Mucosa of rectum (tissue), 2 donors: ENCODE measurements around the gene PIK3IP1.
"Not testable (repeated sequence)": the region's sequence is repeated elsewhere in the genome, so short reads cannot be mapped to it uniquely, and the experiment has no call there.

Experiments used
- H3K27ac ChIP-seq, 2 donors: one replicate each; pipeline ENCODE4 v1.7.0; 2013; ENCODE audit warnings: inconsistent platforms in 2 of 2, low read depth in 2 of 2, low read length in 2 of 2
- H3K27me3 ChIP-seq, 2 donors: one replicate each; pipeline ENCODE4 v1.7.0; 2013; ENCODE audit warnings: low read length in 2 of 2; ENCODE audit not compliant: control insufficient read depth in 2 of 2, insufficient read depth in 2 of 2
- H3K36me3 ChIP-seq, 2 donors: one replicate each; pipeline ENCODE4 v1.7.0; 2013; ENCODE audit warnings: low read length in 2 of 2; ENCODE audit not compliant: control insufficient read depth in 2 of 2, insufficient read depth in 2 of 2
- H3K4me1 ChIP-seq, 2 donors: one replicate each; pipeline ENCODE4 v1.7.0; 2013; ENCODE audit warnings: low read length in 2 of 2, mild to moderate bottlenecking in 1 of 2; ENCODE audit not compliant: control insufficient read depth in 2 of 2, insufficient read depth in 2 of 2
- H3K4me3 ChIP-seq, 2 donors: one replicate each; pipeline ENCODE4 v1.7.0; 2013; ENCODE audit warnings: low read length in 2 of 2
- H3K9ac ChIP-seq, 2 donors: one replicate each; pipeline ENCODE4 v1.7.0; 2013; ENCODE audit warnings: low read length in 2 of 2, low read depth in 1 of 2, mild to moderate bottlenecking in 1 of 2
- H3K9me3 ChIP-seq, 2 donors: one replicate each; pipeline ENCODE4 v1.7.0; 2013; ENCODE audit warnings: low read length in 2 of 2; ENCODE audit not compliant: control insufficient read depth in 2 of 2
- donor health status: healthy.
- donor health status: Normal muscosa, but diverticular disease.

The PIK3IP1 gene

DNA sequence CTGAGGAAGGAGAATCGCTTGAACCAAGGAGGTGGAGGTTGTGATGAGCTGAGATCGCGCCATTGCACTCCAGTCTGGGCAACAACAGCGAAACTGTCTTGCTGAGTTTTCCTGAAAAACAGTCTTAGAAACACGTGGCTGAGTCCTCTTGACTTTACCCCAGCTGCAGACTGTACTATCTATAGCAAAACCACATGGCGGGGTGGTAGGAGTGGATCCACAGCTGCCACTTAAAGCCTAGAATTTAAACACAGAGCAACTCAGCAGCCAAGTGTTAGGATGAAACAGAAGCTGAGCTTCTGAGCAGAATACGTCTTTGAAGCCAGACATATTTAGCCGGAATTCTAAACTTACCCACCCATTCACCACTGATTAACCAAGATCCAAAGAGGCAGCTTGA is 39.7 kb upstream of the PIK3IP1 start:
- H3K27ac ChIP-seq, result no peak overlapping the region
- no peak overlapping the region for H3K9ac ChIP-seq
- H3K9me3 ChIP-seq, result no peaks in the 10 kb centered on the region
- peaks cover 53 to 81% of the 10 kb centered on the region in 2 donors for H3K36me3 ChIP-seq
- H3K4me3 ChIP-seq, result no peak overlapping the region
- no peaks in the 10 kb centered on the region for H3K4me1 ChIP-seq
- no peaks in the 10 kb centered on the region for H3K27me3 ChIP-seq

DNA sequence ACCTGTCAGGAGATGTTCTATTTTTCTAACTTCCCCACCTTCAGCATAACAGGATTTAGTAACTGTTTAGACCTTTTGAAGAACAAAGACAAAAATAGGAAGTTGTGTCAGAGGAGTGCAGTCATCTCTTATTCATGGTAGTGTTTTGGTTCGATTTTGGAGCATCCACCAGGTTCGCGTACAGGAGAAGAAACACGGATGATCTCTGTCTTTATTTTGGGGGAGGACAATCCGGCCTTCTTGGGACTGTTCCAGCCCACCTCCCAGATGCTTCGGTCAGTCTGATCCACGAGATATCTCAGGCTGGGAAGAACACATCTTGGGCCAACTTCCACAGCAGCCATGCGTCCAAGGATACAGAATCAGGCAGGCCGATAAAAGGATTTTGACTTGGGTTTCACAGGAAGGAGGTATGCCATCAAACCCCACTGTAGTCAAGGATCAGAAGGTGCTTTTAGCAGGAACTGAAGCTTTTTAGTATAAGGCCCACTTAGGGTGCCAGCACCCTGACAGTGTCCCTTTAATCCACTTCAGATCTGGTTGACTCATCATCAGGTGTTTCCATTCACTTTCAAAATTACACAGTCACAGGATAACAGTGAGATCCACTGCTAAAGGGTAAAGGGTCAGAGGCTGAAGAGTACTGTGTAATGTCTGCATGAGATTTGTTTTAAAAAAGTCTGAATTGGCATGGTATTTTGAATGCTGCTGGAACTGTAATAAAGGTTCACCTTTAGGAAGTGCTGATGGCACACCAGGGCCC is 37.3 kb upstream of the PIK3IP1 start:
- Histone ChIP-seq H3K9me3 (no peaks in the 10 kb centered on the region), H3K27me3 (no peaks in the 10 kb centered on the region), H3K27ac (no peak overlapping the region), H3K4me3 (no peak overlapping the region), H3K36me3 (peaks cover 51 to 84% of the 10 kb centered on the region in 2 donors), H3K4me1 (no peaks in the 10 kb centered on the region), H3K9ac (no peak overlapping the region)

DNA sequence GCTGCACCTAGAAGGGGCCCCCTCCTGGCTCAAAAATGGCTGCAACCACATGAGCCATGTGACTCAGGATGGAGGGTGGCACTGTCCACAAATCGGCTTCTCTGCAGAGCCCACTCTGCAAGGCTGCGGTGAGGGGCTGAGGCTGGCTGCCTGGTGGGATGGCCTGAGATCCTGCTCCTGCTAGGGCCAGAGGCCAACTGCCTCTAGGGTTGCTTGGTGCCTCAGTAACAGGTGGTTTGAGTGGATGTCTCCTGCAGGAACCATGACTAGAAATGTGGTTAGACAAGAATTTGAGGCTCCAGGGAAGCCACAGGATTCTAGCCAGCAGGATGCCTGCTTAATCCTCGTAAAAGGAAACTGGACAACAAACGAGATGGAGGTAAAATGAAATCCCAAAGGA is 36.7 kb upstream of the PIK3IP1 start:
- Histone ChIP-seq H3K9ac (no peak overlapping the region), H3K4me3 (no peak overlapping the region), H3K27me3 (no peaks in the 10 kb centered on the region), H3K4me1 (no peaks in the 10 kb centered on the region), H3K27ac (no peak overlapping the region), H3K9me3 (no peaks in the 10 kb centered on the region), H3K36me3 (peaks cover 45 to 78% of the 10 kb centered on the region in 2 donors)

DNA sequence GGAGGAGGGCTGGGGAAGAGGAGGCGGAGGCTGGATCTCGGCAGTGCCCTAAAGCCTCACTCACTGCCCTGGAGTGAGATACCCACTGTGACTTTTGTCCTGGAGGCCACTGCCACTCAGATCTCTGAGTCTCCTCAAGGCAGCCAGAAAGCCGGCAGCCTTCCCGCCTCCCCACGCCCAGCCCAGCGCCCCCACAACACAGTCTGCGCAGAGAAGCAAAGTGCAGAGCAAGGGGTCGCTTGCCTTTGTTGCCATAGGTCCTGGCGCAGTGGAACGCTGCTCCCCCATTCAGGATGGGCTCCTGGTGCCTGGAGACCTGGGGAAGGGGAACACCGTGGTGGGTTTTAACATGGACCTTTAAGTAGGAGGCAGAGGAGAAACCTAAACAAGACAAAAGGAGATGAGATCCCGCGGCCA is 36.3 kb upstream of the PIK3IP1 start:
- Histone ChIP-seq H3K27me3 (no peaks in the 10 kb centered on the region), H3K4me3 (no peak overlapping the region), H3K9ac (no peak overlapping the region), H3K4me1 (no peaks in the 10 kb centered on the region), H3K27ac (no peak overlapping the region), H3K9me3 (no peaks in the 10 kb centered on the region), H3K36me3 (peaks cover 41 to 74% of the 10 kb centered on the region in 2 donors)

DNA sequence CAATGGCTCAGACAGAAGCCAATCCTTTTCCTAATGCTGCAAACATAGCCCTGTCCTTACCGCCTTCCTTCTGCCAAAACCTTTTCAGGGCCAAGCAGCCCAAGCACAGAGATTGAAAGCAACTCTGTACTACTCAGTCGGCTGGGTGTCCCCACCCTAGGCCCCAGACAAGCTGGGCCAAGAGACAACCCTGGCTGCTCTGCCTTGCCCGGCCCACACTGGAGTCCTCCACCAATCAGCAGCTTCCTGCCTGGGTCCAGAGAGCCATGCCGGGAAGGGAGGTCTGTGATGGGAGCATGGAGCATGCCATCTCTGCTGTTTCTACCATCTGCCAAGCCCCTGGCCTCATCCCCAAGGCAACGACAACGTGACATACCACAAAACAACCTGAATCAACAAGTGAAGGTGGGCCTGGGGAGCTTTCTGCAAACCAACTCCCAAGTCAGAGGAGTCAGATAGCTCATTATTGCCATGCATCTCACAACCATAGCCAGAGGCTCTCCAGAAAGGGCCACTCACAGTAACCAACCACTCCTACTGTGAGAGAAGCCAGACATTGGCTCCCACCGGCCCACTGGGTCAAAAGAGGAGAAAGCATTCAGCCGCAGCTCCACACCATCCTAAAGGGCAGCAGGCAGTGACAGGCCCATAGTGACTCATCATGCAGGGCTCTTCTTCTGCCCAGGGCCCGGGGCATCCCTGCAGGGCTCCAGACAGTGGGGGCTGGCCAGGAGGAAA is 35.7 kb upstream of the PIK3IP1 start:
- peaks cover 36 to 68% of the 10 kb centered on the region in 2 donors for H3K36me3 ChIP-seq
- no peak overlapping the region for H3K27ac ChIP-seq

DNA sequence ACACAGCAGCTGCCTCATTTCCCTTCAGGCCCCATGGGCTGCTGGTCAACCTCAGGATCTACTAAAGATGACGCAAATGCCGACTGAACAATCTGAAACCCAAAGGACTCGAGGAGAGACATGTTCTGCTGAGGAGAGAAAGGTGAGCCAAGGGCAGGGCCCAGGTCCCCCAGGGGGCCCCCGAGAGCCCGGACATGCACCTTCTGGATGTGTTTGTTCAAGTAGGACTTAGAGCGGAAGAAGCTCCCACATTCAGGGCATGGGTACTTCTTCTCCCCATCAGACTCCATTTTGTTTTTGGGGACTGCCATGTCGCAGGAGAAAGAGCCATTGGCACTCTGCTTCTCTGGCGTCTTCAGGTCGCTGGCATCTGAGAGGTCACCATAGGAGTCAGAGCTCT is 34.6 kb upstream of the PIK3IP1 start:
- Histone ChIP-seq H3K36me3 (peaks cover 25 to 57% of the 10 kb centered on the region in 2 donors), H3K9me3 (no peaks in the 10 kb centered on the region), H3K4me1 (no peaks in the 10 kb centered on the region), H3K27me3 (no peaks in the 10 kb centered on the region), H3K9ac (no peak overlapping the region), H3K27ac (no peak overlapping the region), H3K4me3 (no peak overlapping the region)

More for the DNA sequence above, 35.7 kb upstream of the PIK3IP1 start:
- Histone ChIP-seq H3K9ac (no peak overlapping the region), H3K4me3 (no peak overlapping the region), H3K4me1 (no peaks in the 10 kb centered on the region), H3K9me3 (no peaks in the 10 kb centered on the region), H3K27me3 (no peaks in the 10 kb centered on the region)

DNA sequence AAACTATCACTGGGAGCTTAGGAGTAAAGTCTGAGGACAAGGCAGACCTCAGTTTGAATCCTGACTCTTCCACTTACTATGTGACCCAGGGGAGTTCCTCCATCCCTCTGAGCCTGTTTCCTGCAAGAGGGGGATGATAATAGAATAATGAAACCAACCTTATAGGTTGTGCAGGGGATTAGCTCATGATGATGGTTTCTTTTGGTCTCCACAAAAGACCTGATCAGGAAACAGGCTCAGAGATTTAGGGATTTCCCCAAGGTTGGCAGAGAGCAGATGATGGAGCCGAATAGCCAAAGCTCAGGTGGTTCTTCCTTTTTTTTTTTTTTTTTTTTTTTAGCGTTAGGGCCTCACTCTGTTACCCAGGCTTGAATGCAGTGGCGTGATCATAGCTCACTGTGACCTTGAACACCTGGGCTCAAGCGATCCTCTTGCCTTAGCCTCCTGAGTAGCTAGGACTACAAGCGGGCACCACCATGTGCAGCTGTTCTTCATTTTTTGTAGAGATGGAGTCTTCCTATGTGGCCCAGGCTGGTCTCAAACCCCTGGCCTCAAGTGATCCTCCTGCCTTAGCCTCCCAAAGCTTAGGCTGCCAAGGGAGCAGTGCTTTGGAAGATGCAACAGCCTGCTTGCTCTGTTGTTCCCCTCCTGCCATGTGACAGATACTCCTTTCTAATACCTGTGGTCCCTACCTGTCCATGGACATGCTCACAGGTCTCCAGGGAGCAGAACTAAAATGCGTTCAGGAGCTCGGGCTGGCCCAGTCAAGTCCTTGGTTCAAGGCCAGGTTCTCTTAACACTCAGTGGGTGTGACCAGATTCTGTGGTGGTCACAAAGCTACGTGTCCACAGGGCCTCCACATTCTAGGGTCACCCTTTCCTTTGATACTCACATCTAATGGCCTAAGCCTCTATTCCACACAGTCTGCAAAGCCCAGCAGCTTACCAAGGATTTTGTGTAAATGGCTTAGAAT is 31.6 kb upstream of the PIK3IP1 start:
- no peak overlapping the region for H3K27ac ChIP-seq
- H3K36me3 ChIP-seq, result peaks cover 18 to 35% of the 10 kb centered on the region in 2 donors
- no peaks in the 10 kb centered on the region for H3K27me3 ChIP-seq
- no peak overlapping the region for H3K4me3 ChIP-seq
- H3K4me1 ChIP-seq, result no peaks in the 10 kb centered on the region
- no peaks in the 10 kb centered on the region for H3K9me3 ChIP-seq
- no peak overlapping the region for H3K9ac ChIP-seq

DNA sequence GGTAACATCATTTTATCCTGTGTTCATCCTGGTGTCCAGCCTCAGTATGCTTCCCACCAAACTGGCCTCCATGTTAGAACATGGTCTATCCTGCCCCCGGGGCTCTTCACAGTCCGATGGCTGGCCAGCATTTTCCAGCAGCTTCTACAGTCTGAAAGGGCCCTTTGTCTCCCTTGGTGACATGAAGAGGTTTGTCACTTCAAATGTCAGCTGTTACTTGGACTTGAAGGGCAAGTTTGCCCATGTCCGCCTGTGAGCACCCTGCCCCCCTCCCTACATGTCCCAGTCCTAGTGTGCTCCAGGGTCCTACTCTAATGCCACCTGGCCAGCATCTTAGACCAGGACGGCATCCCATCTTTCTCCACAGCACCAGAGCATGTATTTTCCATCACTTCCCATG is 29.1 kb upstream of the PIK3IP1 start:
- Histone ChIP-seq H3K27ac (no peak overlapping the region), H3K9me3 (no peaks in the 10 kb centered on the region), H3K9ac (no peak overlapping the region)

DNA sequence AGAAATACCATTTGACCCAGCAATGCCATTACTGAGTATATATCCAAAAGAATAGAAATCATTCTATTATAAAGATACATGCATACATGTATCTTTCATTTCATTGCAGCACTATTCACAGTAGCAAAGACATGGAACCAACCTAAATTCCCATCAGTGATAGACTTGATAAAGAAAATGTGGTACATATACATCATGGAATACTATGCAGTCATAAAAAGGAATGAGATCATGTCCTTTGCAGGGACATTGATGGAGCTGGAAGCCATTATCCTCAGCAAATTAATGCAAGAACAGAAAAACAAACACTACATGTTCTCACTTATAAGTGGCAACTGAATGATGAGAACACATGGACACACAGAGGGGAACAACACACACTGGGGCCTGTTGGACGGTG is 21.9 kb upstream of the PIK3IP1 start:
- H3K27ac ChIP-seq, H3K4me3 ChIP-seq, H3K36me3 ChIP-seq, H3K9me3 ChIP-seq, H3K9ac ChIP-seq, H3K27me3 ChIP-seq, H3K4me1 ChIP-seq: not testable (repeated sequence)

More for the DNA sequence above, 29.1 kb upstream of the PIK3IP1 start:
- no peak overlapping the region for H3K4me3 ChIP-seq
- no peaks in the 10 kb centered on the region for H3K4me1 ChIP-seq
- peaks cover 10 to 12% of the 10 kb centered on the region in 2 donors for H3K36me3 ChIP-seq
- H3K27me3 ChIP-seq, result no peaks in the 10 kb centered on the region
